ENCODE data around the gene TMEM107.

DNA sequence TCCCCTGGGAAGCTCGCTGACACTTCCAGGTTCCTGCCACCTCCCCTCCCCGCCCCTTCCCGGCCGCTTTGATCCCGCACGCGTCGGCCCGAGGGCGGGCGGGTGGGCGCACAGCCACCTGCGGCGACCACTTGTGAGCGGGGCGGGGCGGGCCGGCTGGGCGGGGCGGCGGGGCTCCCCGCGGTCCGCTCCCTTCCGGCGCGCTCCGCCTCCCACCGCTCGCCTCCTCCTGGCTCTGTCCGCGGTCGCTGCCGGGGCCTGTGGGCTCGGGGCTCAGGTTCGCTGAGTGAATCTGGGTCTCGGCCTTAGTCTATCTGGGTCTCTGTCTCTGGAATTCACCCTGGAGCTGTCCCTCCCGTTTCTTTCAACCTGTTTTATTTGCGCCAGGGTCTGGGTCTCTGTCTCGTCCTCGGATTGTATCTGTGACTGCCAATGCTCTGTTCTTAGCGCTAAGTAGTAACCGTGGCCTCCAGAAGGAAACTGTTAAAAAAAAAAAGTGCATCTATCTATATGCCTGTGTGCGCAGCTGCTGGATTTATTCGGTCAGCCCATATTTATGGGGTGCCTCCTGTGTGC lies 49.6 kb downstream of the TMEM107 start:
- TF ChIP-seq, protein P1, sequence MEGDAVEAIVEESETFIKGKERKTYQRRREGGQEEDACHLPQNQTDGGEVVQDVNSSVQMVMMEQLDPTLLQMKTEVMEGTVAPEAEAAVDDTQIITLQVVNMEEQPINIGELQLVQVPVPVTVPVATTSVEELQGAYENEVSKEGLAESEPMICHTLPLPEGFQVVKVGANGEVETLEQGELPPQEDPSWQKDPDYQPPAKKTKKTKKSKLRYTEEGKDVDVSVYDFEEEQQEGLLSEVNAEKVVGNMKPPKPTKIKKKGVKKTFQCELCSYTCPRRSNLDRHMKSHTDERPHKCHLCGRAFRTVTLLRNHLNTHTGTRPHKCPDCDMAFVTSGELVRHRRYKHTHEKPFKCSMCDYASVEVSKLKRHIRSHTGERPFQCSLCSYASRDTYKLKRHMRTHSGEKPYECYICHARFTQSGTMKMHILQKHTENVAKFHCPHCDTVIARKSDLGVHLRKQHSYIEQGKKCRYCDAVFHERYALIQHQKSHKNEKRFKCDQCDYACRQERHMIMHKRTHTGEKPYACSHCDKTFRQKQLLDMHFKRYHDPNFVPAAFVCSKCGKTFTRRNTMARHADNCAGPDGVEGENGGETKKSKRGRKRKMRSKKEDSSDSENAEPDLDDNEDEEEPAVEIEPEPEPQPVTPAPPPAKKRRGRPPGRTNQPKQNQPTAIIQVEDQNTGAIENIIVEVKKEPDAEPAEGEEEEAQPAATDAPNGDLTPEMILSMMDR (IDR thresholded peaks at IDR 0.05; ENCODE audit: insufficient read depth, low read length, poor library complexity, severe bottlenecking): no peak
- TF ChIP-seq EZH2phosphoT487 (conservative IDR thresholded peaks at IDR 0.05; ENCODE audit: low read length): no peak
